H1 (cell line): ENCODE data around the gene TFG.

Experiments
- ASH2L ChIP-seq: fragments of 200-600, 300-600 bp; sonication (generic); IDR thresholded peaks from one replicate; pipeline ENCODE4 v1.7.1; 2017; ENCODE audit warnings: low read length
- ATF2 ChIP-seq: IDR thresholded peaks from 2 replicates; pipeline ENCODE4 v1.6.1; 2012; ENCODE audit warnings: low read length, inconsistent platforms
- CHD1 ChIP-seq: IDR thresholded peaks from 2 replicates; pipeline ENCODE4 v1.6.1; 2012; ENCODE audit warnings: low read depth, low read length, improper control_type of control experiment
- CTCF ChIP-seq, 3 experiments: IDR thresholded peaks; 1 replicate in 2 of 3; 2 replicates in 1 of 3; pipeline versions ENCODE4 v1.5.1 to v1.6.1; 2011; ENCODE audit warnings: low read length in 3 of 3, mild to moderate bottlenecking in 3 of 3, inconsistent platforms in 2 of 3, low read depth in 1 of 3, moderate library complexity in 1 of 3; ENCODE audit not compliant: insufficient read depth in 1 of 3; ENCODE audit errors: control extremely low read depth in 1 of 3
- EP300 ChIP-seq, 2 experiments: IDR thresholded peaks; 1 replicate in 1 of 2; 2 replicates in 1 of 2; pipeline ENCODE4 v1.6.1; 2011 to 2012; ENCODE audit warnings: low read depth in 2 of 2, low read length in 2 of 2, mild to moderate bottlenecking in 2 of 2, borderline replicate concordance in 1 of 2, inconsistent platforms in 1 of 2, moderate library complexity in 1 of 2
- EZH2 ChIP-seq: fragments of 200-600 bp; sonication (generic); IDR thresholded peaks from 2 replicates; pipeline ENCODE4 v1.7.1; 2012; ENCODE audit warnings: low read depth, mild to moderate bottlenecking, moderate library complexity, low read length, inconsistent platforms; ENCODE audit not compliant: severe bottlenecking
- RXRA ChIP-seq: IDR thresholded peaks from 2 replicates; pipeline ENCODE4 v1.6.1; 2011; ENCODE audit warnings: low read depth, mild to moderate bottlenecking, low read length, moderate library complexity; ENCODE audit not compliant: insufficient read depth
- TAF1 ChIP-seq: IDR thresholded peaks from 2 replicates; pipeline ENCODE4 v1.6.1; 2011; ENCODE audit warnings: mild to moderate bottlenecking, low read depth, low read length
- TEAD4 ChIP-seq: IDR thresholded peaks from 2 replicates; pipeline ENCODE4 v1.6.1; 2012; ENCODE audit warnings: low read depth, low read length, inconsistent platforms, mixed read lengths

GRCh38 chr3:100766069-100766468, 56.8 kb downstream of the TFG start:
- no peak for TF ChIP-seq TEAD4
- no peak for TF ChIP-seq CTCF (IDR thresholded peaks at IDR 0.05; ENCODE audit: control extremely low read depth in 1 of 3, insufficient read depth in 1 of 3, low read depth in 1 of 3, low read length in 3 of 3)
- TF ChIP-seq EZH2, result no peak
- TF ChIP-seq RXRA, result no peak
- no peak for TF ChIP-seq EP300 (IDR thresholded peaks at IDR 0.05; ENCODE audit: borderline replicate concordance in 1 of 2, low read depth in 2 of 2, low read length in 2 of 2)
- no peak for TF ChIP-seq CHD1
- no peak for TF ChIP-seq ATF2
- TF ChIP-seq ASH2L, result no peak
- TF ChIP-seq TAF1, result no peak
